Globus pallidus (tissue), 1 donor: ENCODE measurements around the gene PSME3IP1.
"Not testable (repeated sequence)": the region's sequence is repeated elsewhere in the genome, so short reads cannot be mapped to it uniquely, and the experiment has no call there.

Experiments used
- DNase-seq: peaks from one replicate; pipeline ENCODE4 v3.0.0-alpha.2; 2015; ENCODE audit warnings: low spot score

Gene PSME3IP1

GRCh38 chr16:57123974-57124674 lies 61.7 kb downstream of the PSME3IP1 start:
- DNase-seq = no peak

- DNase-seq = no peak
Measured at GRCh38 chr16:57123216-57123973, 62.4 kb downstream of the PSME3IP1 start.

DNA sequence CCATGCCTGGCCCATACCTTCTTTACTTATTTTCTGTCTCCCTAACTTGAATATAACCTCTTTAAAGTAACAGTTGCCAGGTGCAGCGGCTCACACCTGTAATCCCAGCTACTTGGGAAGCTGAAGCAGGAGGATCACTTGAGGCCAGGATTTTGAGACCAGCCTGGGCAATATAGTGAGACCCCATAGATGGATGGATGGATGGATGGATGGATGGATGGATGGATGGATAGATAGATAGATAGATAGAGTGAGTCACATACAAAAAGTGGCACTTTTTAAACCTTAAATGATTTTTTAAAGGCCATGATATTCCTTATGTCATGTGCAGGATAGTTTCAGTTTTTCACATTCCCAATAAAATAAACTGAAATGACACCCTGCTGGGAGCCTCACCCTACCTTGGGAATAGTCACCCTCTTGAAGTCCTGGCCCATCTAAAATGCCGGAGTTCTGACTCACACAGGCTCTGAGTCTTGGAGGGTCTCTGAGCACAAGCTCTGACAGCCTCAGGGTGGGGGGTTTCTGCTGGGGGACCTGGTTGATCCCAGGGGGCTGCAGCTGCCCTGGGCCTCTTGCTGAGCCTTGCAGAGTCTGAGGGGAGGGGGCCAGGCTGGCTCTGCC lies 67.3 kb downstream of the PSME3IP1 start:
- no peak for DNase-seq

DNA sequence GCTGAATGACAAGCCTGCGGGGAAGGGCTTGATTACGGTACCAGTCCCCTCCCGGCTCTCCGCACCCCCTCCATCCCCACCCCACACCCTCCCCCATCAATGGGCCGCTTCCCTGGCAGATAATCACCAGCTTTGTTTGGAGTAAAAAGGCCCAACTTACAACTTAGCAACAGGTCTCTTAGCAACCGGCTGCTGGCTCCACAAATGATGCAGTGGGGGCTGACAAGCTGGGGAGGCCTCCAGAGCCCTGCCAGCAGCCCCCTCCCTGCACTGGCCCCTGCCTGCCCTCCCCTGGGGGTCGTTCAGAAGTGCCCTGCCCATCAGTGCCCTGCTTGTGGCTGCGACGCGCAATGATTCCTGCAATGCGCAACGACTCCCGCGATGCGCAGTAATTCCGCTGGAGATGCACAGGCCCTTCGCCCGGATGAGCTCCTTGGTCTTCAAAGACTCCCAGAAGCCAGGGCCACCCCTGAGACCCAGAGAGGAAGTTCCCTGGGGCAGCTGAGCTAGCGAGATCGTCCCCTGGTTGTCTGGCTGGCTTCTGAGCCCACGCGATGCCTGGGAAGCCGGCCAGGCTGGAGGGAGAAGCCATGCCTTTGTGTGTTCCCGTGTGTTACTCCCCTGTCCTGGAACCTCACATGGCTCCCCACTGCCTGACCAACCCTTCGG lies 70.2 kb downstream of the PSME3IP1 start:
- DNase-seq = peak; percentile 97

DNA sequence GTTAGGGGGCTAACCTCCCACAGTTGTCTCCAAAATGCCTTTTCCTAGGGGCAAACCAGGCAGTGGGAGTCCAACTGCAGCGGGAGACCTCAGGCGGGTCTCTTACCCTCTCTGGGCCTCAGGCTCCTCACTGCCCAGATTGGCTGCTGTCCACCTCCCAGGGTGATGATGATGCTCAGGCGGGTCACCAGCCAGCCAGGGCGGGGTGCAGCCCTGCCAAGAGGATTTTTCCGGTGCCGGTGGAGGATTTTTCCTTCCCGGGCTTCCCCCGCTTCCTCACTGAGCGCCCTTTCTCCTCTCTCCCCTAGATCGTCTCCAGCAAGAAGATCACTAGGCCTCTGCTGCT lies 70.7 kb downstream of the PSME3IP1 start:
- DNase-seq = no peak

- DNase-seq = no peak
Measured at GRCh38 chr16:57113664-57114063, 72.2 kb downstream of the PSME3IP1 start.

DNA sequence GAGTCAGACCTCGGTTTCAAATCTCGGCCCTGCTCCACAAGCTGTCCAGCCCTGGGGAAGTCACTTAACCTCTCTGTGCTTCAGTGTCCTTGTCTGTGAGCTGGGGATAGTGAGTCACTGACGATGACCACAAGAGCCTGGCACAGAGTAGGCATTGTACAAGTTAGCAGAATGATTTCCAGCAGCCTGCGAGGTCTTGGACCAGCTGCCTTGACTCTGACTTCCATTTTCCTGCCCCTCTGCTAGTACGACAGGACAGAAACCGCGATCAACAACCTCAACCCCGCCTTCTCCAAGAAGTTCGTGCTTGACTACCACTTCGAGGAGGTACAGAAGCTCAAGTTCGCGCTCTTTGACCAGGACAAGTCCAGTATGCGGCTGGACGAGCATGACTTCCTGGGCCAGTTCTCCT lies 72.8 kb downstream of the PSME3IP1 start:
- DNase-seq = peak; percentile 76

DNA sequence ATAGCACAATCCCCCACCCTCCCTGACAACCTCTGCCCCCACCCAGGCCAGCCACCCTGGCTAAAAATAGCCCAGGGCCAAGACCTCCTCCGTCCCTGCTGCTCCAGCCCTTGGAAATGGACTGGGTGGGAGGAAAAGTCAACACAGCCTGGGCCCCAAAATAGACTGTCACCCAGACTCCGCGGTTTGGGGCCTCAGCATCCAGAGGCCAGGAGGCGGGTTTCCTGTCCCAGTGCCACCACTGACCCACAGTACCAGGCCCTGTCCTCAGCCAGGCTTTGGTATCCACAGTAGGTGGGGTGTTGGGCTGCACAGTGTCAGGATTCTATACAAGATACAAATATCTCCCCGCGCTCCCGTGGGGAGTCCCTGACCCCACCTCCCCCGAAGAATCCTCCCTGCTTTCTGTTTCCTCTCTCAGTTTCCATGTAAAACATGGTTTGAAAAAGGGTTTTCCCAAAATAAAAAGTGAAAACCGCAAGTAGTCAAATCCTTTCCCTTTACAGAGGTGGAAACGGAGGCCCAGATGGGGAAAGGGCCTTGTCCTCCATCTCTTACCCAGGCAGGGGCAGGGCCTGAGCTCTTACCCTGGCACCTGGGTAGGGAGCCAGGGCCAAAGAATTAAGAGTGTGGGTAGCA lies 73.3 kb downstream of the PSME3IP1 start:
- no peak for DNase-seq

GRCh38 chr16:57111420-57111819 lies 74.4 kb downstream of the PSME3IP1 start:
- no peak for DNase-seq

- DNase-seq = no peak
Measured at GRCh38 chr16:57110937-57111336, 74.9 kb downstream of the PSME3IP1 start.

GRCh38 chr16:57109259-57110105 lies 76.4 kb downstream of the PSME3IP1 start:
- DNase-seq = not testable (repeated sequence)

GRCh38 chr16:57108432-57108831 lies 77.4 kb downstream of the PSME3IP1 start:
- DNase-seq = no peak

DNA sequence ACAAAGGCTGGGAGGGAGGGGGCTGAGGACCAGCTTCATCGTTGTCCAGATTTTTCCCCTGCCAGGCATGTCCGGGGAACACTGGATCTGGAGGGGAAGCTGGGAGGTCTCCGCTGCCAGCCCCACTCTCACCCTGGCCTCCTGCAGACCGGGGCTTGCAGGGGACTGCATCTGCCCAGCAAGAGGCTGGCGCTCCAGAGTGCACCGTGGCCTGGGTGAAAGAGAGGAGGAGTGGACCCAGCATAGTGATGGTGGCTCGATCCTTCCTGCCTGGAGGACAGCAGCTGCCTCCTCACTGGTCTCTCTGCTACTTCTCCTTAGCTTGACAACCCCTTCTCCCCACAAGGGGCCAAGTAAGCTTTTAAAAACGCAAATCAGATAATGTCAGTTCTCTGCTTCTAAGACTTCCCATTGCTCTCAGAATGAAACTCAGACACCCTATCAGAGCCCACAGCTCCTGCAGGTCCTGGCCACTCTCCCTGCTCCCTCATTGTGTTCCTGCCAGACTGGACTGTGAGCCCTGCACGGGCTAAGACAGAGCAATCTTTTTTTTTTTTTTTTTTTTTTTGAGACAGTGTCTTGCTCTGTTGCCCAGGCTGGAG lies 78.4 kb downstream of the PSME3IP1 start:
- peak; percentile 61 for DNase-seq

- no peak for DNase-seq
Measured at GRCh38 chr16:57106767-57107166, 79.1 kb downstream of the PSME3IP1 start.

- no peak for DNase-seq
Measured at GRCh38 chr16:57105184-57105583, 80.7 kb downstream of the PSME3IP1 start.

GRCh38 chr16:57104706-57105105 lies 81.1 kb downstream of the PSME3IP1 start:
- DNase-seq = no peak

DNA sequence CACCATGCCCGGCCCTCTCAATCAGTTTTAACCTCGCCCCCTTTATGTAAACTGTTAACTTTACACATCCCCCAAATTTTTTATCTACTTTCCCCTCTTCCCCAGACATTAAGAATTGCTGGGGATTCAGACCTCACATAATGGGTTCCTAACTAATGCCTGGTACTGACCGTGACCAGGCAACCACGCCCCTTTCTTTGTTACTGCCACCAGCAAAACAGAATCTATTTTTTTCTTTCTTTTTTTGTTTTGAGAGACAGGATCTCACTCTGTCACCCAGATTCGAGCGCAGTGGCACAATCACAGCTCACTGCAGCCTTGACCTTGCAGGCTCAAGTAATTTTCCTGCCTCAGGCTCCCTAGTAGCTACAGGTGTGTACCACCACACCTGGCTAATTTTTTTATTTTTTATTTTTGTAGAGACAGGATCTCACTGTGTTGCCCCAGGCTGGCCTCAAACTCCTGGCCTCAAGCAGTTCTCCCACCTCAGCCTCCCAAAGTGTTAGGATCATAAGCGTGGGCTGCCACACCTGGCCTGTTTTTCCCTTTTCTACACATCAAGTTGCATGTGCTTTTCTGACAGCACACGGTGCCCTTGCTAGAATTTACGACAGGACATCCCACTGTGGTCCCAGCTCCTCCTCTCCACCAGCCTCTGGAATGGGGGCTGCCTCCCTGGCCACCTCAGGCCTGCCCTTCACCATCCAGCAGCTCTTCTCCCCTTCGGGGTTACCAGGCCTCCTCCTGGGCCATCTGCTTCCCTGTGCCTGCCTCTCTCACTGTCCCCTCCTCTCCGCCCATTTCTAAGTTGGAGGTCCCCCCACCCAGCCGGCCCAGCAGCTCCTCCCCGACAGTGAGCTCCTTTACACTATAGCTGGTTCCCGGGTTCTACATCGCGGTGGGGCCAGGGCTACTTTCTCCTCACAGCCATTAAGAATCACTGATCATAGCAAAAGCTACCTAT lies 82.7 kb downstream of the PSME3IP1 start:
- DNase-seq = peak; percentile 77
